Thyroid gland (tissue), 4 donors: ENCODE results near the gene DCUN1D2. TPM values are rescaled to one million over a fixed set of nuclear protein-coding genes. Genes with fewer than 3 reads are reported as not detected.
A peak's percentile ranks its signal among the peaks of the same experiment; 100 is the strongest.
"Not testable (repeated sequence)": the region's sequence is repeated elsewhere in the genome, so short reads cannot be mapped to it uniquely, and the experiment has no call there.

Source experiments
- DNase-seq, 2 donors: peaks; one replicate each; pipeline ENCODE4 v3.0.0-alpha.2; 2019
- H3K27ac ChIP-seq, 3 donors: fragments of 200-600 bp; sonication (generic); 1 replicate in 2 of 3; 2 replicates in 1 of 3; pipeline ENCODE4 v1.5.1; 2016 to 2019; ENCODE audit warnings: mild to moderate bottlenecking in 1 of 3, moderate library complexity in 1 of 3
- H3K27me3 ChIP-seq: fragments of 200-600 bp; sonication (generic); one replicate; pipeline ENCODE4 v1.5.1; 2019
- H3K36me3 ChIP-seq, 2 donors: fragments of 200-600 bp; sonication (generic); one replicate each; pipeline ENCODE4 v1.5.1; 2016 to 2019
- H3K4me1 ChIP-seq, 2 donors: fragments of 200-600 bp; sonication (generic); one replicate each; pipeline ENCODE4 v1.5.1; 2017 to 2019
- H3K4me3 ChIP-seq, 3 donors: fragments of 200-600 bp; sonication (generic); replicated peaks in 1 of 3; 1 replicate in 2 of 3; 2 replicates in 1 of 3; pipeline ENCODE4 v1.5.1; 2016; ENCODE audit warnings: mild to moderate bottlenecking in 1 of 3
- H3K9me3 ChIP-seq: fragments of 200-600 bp; sonication (generic); one replicate; pipeline ENCODE4 v1.5.1; 2017
- POLR2A ChIP-seq, 2 donors: fragments of 450-650 bp; IDR thresholded peaks; one replicate each; pipeline ENCODE4 v1.6.1; 2017; ENCODE audit warnings: antibody characterized with exemption in 2 of 2, mild to moderate bottlenecking in 2 of 2, moderate library complexity in 1 of 2
- WGBS, 2 donors: methylation state at CpG; one replicate each; pipeline ENCODE4 v1.1.5; 2017; 5-methylcytosine and 5-hydroxymethylcytosine counted together
- intact Hi-C: fragments of 100-400 bp; cut with DNase I; formaldehyde crosslinking; loops from one replicate; pipeline ENCODE4 v1.15.1; 2023
- total RNA-seq, 4 donors: library from RNA; depleted of rRNA; stranded (reverse); fragments of >200 nt; gene quantifications; one replicate each; pipeline ENCODE4 v1.2.3, GENCODE V29; 2016
- TF ChIP-seq, protein P1 (sequence below), 6 experiments: fragments of 200-600 bp in 3 of 6; fragments of 450-650 bp in 3 of 6; sonication (generic) in 3 of 6; IDR thresholded peaks; one replicate each; pipeline ENCODE4 v1.5.1; 2016 to 2019; ENCODE audit warnings: antibody characterized with exemption in 6 of 6, mild to moderate bottlenecking in 2 of 6, inconsistent platforms in 1 of 6, moderate library complexity in 1 of 6

DCUN1D2 gene
- total RNA-seq, 4 donors from 2014 or later = 8.8 to 15.3 (median 10.4) TPM

DNA sequence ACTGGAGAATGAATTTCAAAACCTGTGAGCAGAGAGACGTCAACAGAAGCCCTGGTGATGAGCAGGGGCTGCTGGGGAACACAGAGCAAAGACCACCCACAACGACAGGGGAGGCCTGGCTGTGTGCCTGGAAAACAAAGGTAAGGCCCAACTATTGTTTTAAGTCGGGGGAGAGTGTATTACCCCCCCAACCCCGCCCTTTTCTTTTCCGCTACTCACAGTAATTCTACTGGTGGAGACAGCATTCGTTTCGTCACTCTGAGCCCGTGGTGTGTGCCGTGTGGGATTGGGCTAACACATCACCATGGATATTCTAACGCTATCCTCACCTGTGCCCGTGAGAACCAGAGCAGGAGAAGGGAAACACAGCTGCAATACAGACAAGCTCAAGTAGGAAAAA, 18.7 kb downstream of the DCUN1D2 start:
- H3K4me3 ChIP-seq = no peak overlapping the region
- H3K27ac ChIP-seq = peak overlapping the region in 1 of 3 donors; percentile 30
- no peak for DNase-seq

DNA sequence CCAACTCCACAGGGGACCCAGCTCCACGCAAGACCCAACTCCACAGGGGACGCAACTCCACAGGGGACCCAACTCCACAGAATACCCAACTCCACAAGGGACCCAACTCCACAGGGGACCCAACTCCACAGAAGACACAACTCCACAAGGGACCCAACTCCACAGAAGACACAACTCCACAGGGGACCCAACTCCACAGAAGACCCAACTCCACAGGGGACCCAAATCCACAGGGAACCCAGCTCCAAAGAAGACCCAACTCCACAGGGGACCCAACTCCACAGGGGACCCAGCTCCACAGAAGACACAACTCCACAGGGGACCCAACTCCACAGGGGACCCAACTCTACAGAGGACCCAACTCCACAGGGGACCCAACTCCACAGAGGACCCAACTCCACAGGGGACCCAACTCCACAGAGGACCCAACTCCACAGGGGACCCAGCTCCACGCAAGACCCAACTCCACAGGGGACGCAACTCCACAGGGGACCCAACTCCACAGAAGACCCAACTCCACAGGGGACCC, 19.8 kb downstream of the DCUN1D2 start:
- H3K36me3 ChIP-seq, H3K4me3 ChIP-seq, DNase-seq, H3K27ac ChIP-seq, H3K27me3 ChIP-seq, intact Hi-C loops, H3K4me1 ChIP-seq, H3K9me3 ChIP-seq: not testable (repeated sequence)
- WGBS, 2 donors = 88 to 94% methylated on average over 2 of the region's 4 CpGs

More for the DNA sequence above, 18.7 kb downstream of the DCUN1D2 start:
- 75 to 83% methylated on average over 11 of the region's 11 CpGs for WGBS, 2 donors
- no peaks in the 10 kb centered on the region for H3K9me3 ChIP-seq
- peaks cover 3 to 5% of the 10 kb centered on the region in 2 donors for H3K36me3 ChIP-seq
- intact Hi-C loops = no loop called here
- TF ChIP-seq POLR2A (IDR thresholded peaks at IDR 0.05) = no peak
- TF ChIP-seq, protein P1, sequence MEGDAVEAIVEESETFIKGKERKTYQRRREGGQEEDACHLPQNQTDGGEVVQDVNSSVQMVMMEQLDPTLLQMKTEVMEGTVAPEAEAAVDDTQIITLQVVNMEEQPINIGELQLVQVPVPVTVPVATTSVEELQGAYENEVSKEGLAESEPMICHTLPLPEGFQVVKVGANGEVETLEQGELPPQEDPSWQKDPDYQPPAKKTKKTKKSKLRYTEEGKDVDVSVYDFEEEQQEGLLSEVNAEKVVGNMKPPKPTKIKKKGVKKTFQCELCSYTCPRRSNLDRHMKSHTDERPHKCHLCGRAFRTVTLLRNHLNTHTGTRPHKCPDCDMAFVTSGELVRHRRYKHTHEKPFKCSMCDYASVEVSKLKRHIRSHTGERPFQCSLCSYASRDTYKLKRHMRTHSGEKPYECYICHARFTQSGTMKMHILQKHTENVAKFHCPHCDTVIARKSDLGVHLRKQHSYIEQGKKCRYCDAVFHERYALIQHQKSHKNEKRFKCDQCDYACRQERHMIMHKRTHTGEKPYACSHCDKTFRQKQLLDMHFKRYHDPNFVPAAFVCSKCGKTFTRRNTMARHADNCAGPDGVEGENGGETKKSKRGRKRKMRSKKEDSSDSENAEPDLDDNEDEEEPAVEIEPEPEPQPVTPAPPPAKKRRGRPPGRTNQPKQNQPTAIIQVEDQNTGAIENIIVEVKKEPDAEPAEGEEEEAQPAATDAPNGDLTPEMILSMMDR (IDR thresholded peaks at IDR 0.05) = no peak
- H3K27me3 ChIP-seq = no peaks in the 10 kb centered on the region
- no peaks in the 10 kb centered on the region for H3K4me1 ChIP-seq

DNA sequence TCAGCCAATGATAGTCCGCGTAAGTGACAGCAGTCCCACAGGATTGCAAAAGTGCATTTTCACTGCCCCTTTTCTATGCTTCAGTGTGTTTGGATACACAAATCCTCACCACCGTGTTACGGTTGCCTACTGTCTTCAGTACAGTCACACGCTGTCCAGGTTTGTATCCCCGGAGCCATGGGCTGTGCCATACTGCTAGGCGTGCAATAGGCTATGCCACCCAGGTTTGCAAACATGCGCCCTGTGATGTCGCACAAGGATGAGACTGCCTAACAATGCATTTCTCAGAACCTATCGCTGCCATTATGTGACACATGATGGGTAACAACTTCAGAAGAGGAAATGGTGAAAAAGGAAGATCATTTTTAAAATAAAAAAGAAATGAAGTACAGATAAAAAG, 20.4 kb downstream of the DCUN1D2 start:
- no peaks in the 10 kb centered on the region for H3K4me1 ChIP-seq
- H3K9me3 ChIP-seq = no peaks in the 10 kb centered on the region
- H3K27me3 ChIP-seq = no peaks in the 10 kb centered on the region
- intact Hi-C loops = no loop called here
- H3K36me3 ChIP-seq = peaks cover under 1 to 5% of the 10 kb centered on the region in 2 donors
- 90 to 91% methylated on average over 10 of the region's 10 CpGs for WGBS, 2 donors
- H3K27ac ChIP-seq = no peak overlapping the region
- H3K4me3 ChIP-seq = no peak overlapping the region
- no peak for DNase-seq
- no peak for TF ChIP-seq POLR2A (IDR thresholded peaks at IDR 0.05)
- TF ChIP-seq, protein P1 (IDR thresholded peaks at IDR 0.05) = no peak

DNA sequence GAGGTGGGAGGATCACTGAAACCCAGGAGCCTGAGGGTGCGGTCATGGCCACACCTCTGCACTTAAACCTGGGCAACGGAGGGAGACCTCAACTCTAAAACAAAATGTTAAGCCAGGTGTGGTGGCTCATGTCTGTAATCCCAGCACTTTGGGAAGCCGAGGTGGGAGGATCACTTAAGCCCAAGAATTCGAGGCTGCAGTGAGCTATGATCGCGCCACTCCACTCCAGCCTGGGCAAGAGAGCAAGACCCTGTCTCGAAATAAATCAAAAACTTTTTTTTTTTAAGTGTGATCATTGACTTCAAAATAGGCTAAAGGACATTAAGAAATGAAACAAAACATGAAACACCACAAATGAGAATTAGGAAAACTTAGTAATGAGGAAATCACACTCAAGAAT, 20.9 kb downstream of the DCUN1D2 start:
- H3K4me1 ChIP-seq = no peaks in the 10 kb centered on the region
- peaks cover 0 to 5% of the 10 kb centered on the region in 2 donors for H3K36me3 ChIP-seq
- H3K27me3 ChIP-seq = no peaks in the 10 kb centered on the region
- TF ChIP-seq, protein P1 (IDR thresholded peaks at IDR 0.05) = no peak
- no peak for TF ChIP-seq POLR2A (IDR thresholded peaks at IDR 0.05)
- DNase-seq = no peak
- 92 to 95% methylated on average over 7 of the region's 7 CpGs for WGBS, 2 donors
- intact Hi-C loops = no loop called here
- H3K27ac ChIP-seq = no peak overlapping the region
- no peak overlapping the region for H3K4me3 ChIP-seq
- H3K9me3 ChIP-seq = no peaks in the 10 kb centered on the region

DNA sequence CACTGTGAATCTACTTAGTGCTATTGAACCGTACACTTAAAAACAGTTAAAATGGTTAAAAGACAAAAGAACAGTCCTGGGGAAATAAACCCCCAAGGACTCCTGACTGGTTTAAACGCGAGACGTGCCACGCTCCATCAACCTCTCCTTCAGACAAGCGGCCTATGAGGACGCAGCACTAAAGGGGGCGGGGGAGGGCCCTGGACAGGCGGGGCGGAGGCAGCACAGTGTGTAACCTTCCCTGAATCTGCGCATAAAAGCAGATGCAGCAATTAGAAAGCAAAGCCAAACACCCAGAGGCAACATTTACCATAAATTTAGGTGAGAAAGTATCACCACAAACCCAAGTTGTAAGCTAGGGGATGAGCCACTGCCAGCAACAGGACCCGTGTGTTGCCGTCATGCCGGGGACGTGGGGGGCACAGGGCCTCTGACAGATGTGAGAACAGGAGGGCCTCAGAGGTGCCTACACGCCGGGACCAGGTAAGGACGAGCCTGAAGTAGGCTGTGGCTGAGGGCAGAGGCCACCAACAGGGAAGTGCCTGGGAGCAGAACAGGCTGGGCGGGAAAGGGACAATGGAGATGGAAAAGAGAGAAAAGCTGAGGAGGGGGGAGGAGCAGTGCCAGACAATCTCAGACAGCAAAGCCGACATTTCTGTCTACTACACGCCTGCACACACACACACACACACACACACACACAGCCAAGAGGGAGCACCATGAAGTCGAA, 21.9 kb downstream of the DCUN1D2 start:
- TF ChIP-seq, protein P1 (IDR thresholded peaks at IDR 0.05) = no peak
- TF ChIP-seq POLR2A (IDR thresholded peaks at IDR 0.05) = no peak
- intact Hi-C loops = no loop called here

More for the DNA sequence above, 21.9 kb downstream of the DCUN1D2 start:
- DNase-seq = no peak
- Histone ChIP-seq H3K4me3 (no peak overlapping the region), H3K9me3 (no peaks in the 10 kb centered on the region), H3K27ac (no peak overlapping the region), H3K27me3 (no peaks in the 10 kb centered on the region), H3K36me3 (peaks cover 0 to 2% of the 10 kb centered on the region in 2 donors), H3K4me1 (no peaks in the 10 kb centered on the region)
- WGBS, 2 donors = 67 to 83% methylated on average over 22 of the region's 22 CpGs
